Naive thymus-derived CD4-positive, alpha-beta T cell (primary cell): ENCODE results near the gene ZNF618. TPM values are rescaled to one million over a fixed set of nuclear protein-coding genes. Genes with fewer than 3 reads are reported as not detected.
A peak's percentile ranks its signal among the peaks of the same experiment; 100 is the strongest.

Source experiments
- ATAC-seq: fragments of 150-1000 bp; cut with Tn5 transposase; 2 replicates; pipeline ENCODE4 v1.10.0; 2021; ENCODE audit warnings: mild to moderate bottlenecking, moderate library complexity
- CTCF ChIA-PET: fragments of 350-600 bp; sonication (Branson Sonifier 250); formaldehyde crosslinking; loops from one replicate; lab custom pipeline; 2021; ENCODE audit warnings: antibody characterized with exemption; lab: Charles Lee
- POLR2A ChIA-PET: fragments of 350-600 bp; sonication (Branson Sonifier 250); formaldehyde crosslinking; loops from one replicate; lab custom pipeline; 2021; ENCODE audit warnings: antibody characterized with exemption, inconsistent platforms; lab: Charles Lee
- DNase-seq, 9 donors: peaks; one replicate each; pipeline versions ENCODE4 v3.0.0 to v3.0.0-alpha.2; 2020 to 2022; ENCODE audit warnings: mixed read lengths in 1 of 9
- H3K27ac ChIP-seq: one replicate; pipeline ENCODE4 v1.7.0; 2013; ENCODE audit warnings: mild to moderate bottlenecking, low read depth, low read length, moderate library complexity
- H3K27me3 ChIP-seq, 2 donors: one replicate each; pipeline ENCODE4 v1.7.0; 2013; ENCODE audit warnings: low read length in 2 of 2, mild to moderate bottlenecking in 2 of 2, moderate library complexity in 2 of 2; ENCODE audit not compliant: control insufficient read depth in 2 of 2, insufficient read depth in 2 of 2
- H3K36me3 ChIP-seq, 3 experiments: 1 replicate in 2 of 3; 2 replicates in 1 of 3; pipeline ENCODE4 v1.7.0; 2013; ENCODE audit warnings: low read length in 3 of 3, mild to moderate bottlenecking in 3 of 3, moderate library complexity in 1 of 3; ENCODE audit not compliant: insufficient read depth in 3 of 3, control insufficient read depth in 2 of 3
- H3K4me1 ChIP-seq, 2 donors: one replicate each; pipeline ENCODE4 v1.7.0; 2013; ENCODE audit warnings: low read length in 2 of 2, mild to moderate bottlenecking in 2 of 2, moderate library complexity in 1 of 2; ENCODE audit not compliant: control insufficient read depth in 2 of 2, insufficient read depth in 2 of 2
- H3K4me3 ChIP-seq: 2 replicates; pipeline ENCODE4 v1.7.0; 2013; ENCODE audit warnings: mild to moderate bottlenecking, low read length
- H3K9me3 ChIP-seq, 3 experiments: 1 replicate in 2 of 3; 2 replicates in 1 of 3; pipeline ENCODE4 v1.7.0; 2013; ENCODE audit warnings: low read length in 3 of 3; ENCODE audit not compliant: control insufficient read depth in 2 of 3
- H3K27ac Mint-ChIP-seq, 9 donors: one replicate each; pipeline ENCODE4 v1.8.0; 2020 to 2022; ENCODE audit warnings: mixed read lengths in 9 of 9, mild to moderate bottlenecking in 8 of 9, moderate library complexity in 5 of 9, inconsistent platforms in 2 of 9
- H3K27me3 Mint-ChIP-seq, 5 donors: one replicate each; pipeline ENCODE4 v1.8.0; 2021 to 2022; ENCODE audit warnings: mixed read lengths in 5 of 5, mild to moderate bottlenecking in 1 of 5
- H3K36me3 Mint-ChIP-seq, 5 donors: one replicate each; pipeline ENCODE4 v1.8.0; 2020 to 2022; ENCODE audit warnings: mixed read lengths in 5 of 5, mild to moderate bottlenecking in 3 of 5, inconsistent platforms in 1 of 5
- H3K4me1 Mint-ChIP-seq, 7 donors: one replicate each; pipeline ENCODE4 v1.8.0; 2020 to 2022; ENCODE audit warnings: mixed read lengths in 7 of 7, mild to moderate bottlenecking in 3 of 7, inconsistent platforms in 1 of 7
- H3K4me3 Mint-ChIP-seq, 10 donors: one replicate each; pipeline ENCODE4 v1.8.0; 2020 to 2022; ENCODE audit warnings: mild to moderate bottlenecking in 10 of 10, mixed read lengths in 10 of 10, moderate library complexity in 6 of 10, inconsistent platforms in 2 of 10
- H3K9me3 Mint-ChIP-seq, 11 donors: one replicate each; pipeline ENCODE4 v1.8.0; 2020 to 2022; ENCODE audit warnings: mixed read lengths in 11 of 11, mild to moderate bottlenecking in 4 of 11, inconsistent platforms in 1 of 11, moderate library complexity in 1 of 11
- intact Hi-C, 2 donors: fragments of 100-400 bp; cut with micrococcal nuclease; formaldehyde crosslinking; loops; one replicate each; pipeline ENCODE4 v1.15.1; 2023
- polyA plus RNA-seq, 2 donors: library from polyadenylated mRNA; unstranded; fragments of 300-500 nt; fragmentation: Illumina TruSeq; gene quantifications; one replicate each; pipeline ENCODE4 v1.2.3, GENCODE V29; 2021
- total RNA-seq, 6 experiments: library from RNA in 5 of 6; stranded (reverse) in 5 of 6; gene quantifications; 1 replicate in 5 of 6; 2 replicates in 1 of 6; pipeline ENCODE4 v1.2.3 and lab custom pipeline; 2021 to 2026

The ZNF618 gene
- total and polyA plus RNA-seq, 7 experiments from 2014 or later, result 0.17 to 3.3 (median 1.1) TPM

- Histone ChIP-seq H3K27ac (no peak overlapping the region), H3K4me1 (no peaks in the 10 kb centered on the region), H3K27me3 (no peaks in the 10 kb centered on the region), H3K36me3 (no peaks in the 10 kb centered on the region), H3K9me3 (no peaks in the 10 kb centered on the region), H3K4me3 (no peak overlapping the region)
- ChIA-PET POLR2A (no interaction called here), CTCF (no interaction called here)
- peak in 1 of 9 donors; percentile 10 for DNase-seq
- Mint-ChIP-seq H3K4me3 (no peak overlapping the region), H3K27me3 (peaks cover 0 to 11% (median 0%) of the 10 kb centered on the region in 5 donors), H3K27ac (no peak overlapping the region), H3K4me1 (no peaks in the 10 kb centered on the region), H3K9me3 (no peaks in the 10 kb centered on the region), H3K36me3 (peaks cover 0 to 6% (median 0%) of the 10 kb centered on the region in 5 donors)
- no peak for ATAC-seq
- intact Hi-C loops, result no loop called here
Measured at GRCh38 chr9:114048533-114049415, 172.7 kb downstream of the ZNF618 start.

GRCh38 chr9:114049441-114050225, 173.5 kb downstream of the ZNF618 start:
- no peaks in the 10 kb centered on the region for H3K9me3 Mint-ChIP-seq
- CTCF ChIA-PET, result no interaction called here

GRCh38 chr9:114050226-114050568, 174.1 kb downstream of the ZNF618 start:
- H3K4me1 Mint-ChIP-seq, result no peaks in the 10 kb centered on the region
- H3K4me3 Mint-ChIP-seq, result no peak overlapping the region
- intact Hi-C loops, result no loop called here
- Histone ChIP-seq H3K4me3 (no peak overlapping the region), H3K27ac (no peak overlapping the region), H3K36me3 (no peaks in the 10 kb centered on the region), H3K4me1 (no peaks in the 10 kb centered on the region), H3K9me3 (no peaks in the 10 kb centered on the region), H3K27me3 (no peaks in the 10 kb centered on the region)
- H3K36me3 Mint-ChIP-seq, result peaks cover 0 to 6% (median 0%) of the 10 kb centered on the region in 5 donors
- H3K27me3 Mint-ChIP-seq, result peaks cover 0 to 11% (median 0%) of the 10 kb centered on the region in 5 donors
- no peak overlapping the region for H3K27ac Mint-ChIP-seq
- ATAC-seq (no peak), DNase-seq (no peak)
- CTCF ChIA-PET, result no interaction called here
- POLR2A ChIA-PET, result no interaction called here
- H3K9me3 Mint-ChIP-seq, result no peaks in the 10 kb centered on the region

More at GRCh38 chr9:114049441-114050225, 173.5 kb downstream of the ZNF618 start:
- Mint-ChIP-seq H3K36me3 (peaks cover 0 to 6% (median 0%) of the 10 kb centered on the region in 5 donors), H3K27ac (no peak overlapping the region), H3K4me1 (no peaks in the 10 kb centered on the region), H3K27me3 (peaks cover 0 to 11% (median 0%) of the 10 kb centered on the region in 5 donors), H3K4me3 (no peak overlapping the region)
- H3K36me3 ChIP-seq, result no peaks in the 10 kb centered on the region
- DNase-seq, result peak in 1 of 9 donors; percentile 7
- no peaks in the 10 kb centered on the region for H3K9me3 ChIP-seq
- intact Hi-C loops, result no loop called here
- H3K27ac ChIP-seq, result no peak overlapping the region
- H3K4me3 ChIP-seq, result no peak overlapping the region
- no peaks in the 10 kb centered on the region for H3K27me3 ChIP-seq
- POLR2A ChIA-PET, result no interaction called here
- no peak for ATAC-seq
- no peaks in the 10 kb centered on the region for H3K4me1 ChIP-seq

GRCh38 chr9:114050646-114051045, 174.5 kb downstream of the ZNF618 start:
- peak in 1 of 9 donors; percentile 1 for DNase-seq
- no peak overlapping the region for H3K4me3 ChIP-seq
- H3K36me3 ChIP-seq, result no peaks in the 10 kb centered on the region
- no peaks in the 10 kb centered on the region for H3K4me1 ChIP-seq
- Mint-ChIP-seq H3K27ac (no peak overlapping the region), H3K9me3 (no peaks in the 10 kb centered on the region), H3K27me3 (peaks cover 0 to 11% (median 0%) of the 10 kb centered on the region in 5 donors), H3K4me3 (no peak overlapping the region), H3K4me1 (no peaks in the 10 kb centered on the region), H3K36me3 (peaks cover 0 to 6% (median 0%) of the 10 kb centered on the region in 5 donors)
- no peak for ATAC-seq
- no peak overlapping the region for H3K27ac ChIP-seq
- ChIA-PET POLR2A (no interaction called here), CTCF (no interaction called here)
- no peaks in the 10 kb centered on the region for H3K9me3 ChIP-seq
- intact Hi-C loops, result no loop called here
- H3K27me3 ChIP-seq, result no peaks in the 10 kb centered on the region

DNA sequence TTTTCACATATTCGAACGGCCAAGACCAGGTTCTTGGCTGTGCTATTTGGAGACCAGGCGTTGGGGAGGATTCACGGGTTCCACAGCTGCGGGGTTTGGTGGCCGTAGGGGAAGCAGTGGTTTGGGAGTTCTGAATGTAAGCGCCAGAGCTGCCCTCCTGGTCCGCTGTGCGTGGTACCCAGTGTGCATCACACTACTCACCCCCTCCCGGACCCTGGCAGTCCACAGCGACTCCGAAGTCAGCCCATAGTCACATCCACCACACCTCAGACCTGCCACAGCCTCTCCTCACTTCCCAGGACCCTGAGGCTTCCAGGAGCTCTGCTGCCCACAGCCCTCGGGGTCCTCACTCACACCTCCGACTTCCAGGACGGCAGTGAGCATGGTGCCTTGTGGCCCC, 175.2 kb downstream of the ZNF618 start:
- no peak overlapping the region for H3K4me3 ChIP-seq
- no peak for ATAC-seq
- H3K27me3 ChIP-seq, result no peaks in the 10 kb centered on the region
- H3K4me1 ChIP-seq, result no peaks in the 10 kb centered on the region
- intact Hi-C loops, result no loop called here
- ChIA-PET POLR2A (no interaction called here), CTCF (no interaction called here)
- no peaks in the 10 kb centered on the region for H3K9me3 ChIP-seq
- Mint-ChIP-seq H3K27ac (no peak overlapping the region), H3K4me1 (no peaks in the 10 kb centered on the region), H3K9me3 (no peaks in the 10 kb centered on the region), H3K36me3 (peaks cover 0 to 6% (median 0%) of the 10 kb centered on the region in 5 donors), H3K4me3 (no peak overlapping the region), H3K27me3 (peaks cover 0 to 11% (median 0%) of the 10 kb centered on the region in 5 donors)
- H3K27ac ChIP-seq, result no peak overlapping the region
- no peaks in the 10 kb centered on the region for H3K36me3 ChIP-seq
- DNase-seq, result peak in 1 of 9 donors; percentile 3

DNA sequence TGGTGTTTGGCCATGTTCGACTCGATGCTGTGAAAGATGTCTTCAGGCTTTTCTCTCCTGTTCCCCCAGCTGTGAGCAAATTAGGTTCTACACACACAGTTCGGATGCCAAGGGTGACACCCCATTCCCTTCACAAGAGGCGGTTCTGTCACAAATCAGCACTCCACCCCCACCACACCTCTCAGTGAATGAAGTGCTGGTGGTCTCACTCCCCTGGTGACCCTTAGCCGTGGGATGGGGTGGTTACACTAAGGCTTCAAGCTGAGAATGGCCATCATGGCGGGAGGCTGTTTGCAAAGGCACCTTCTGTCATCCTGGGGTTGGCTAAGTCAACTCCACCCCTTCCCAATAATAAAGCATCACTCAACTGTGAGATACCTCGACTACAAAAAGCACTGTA, 175.6 kb downstream of the ZNF618 start:
- no peak overlapping the region for H3K4me3 Mint-ChIP-seq
- intact Hi-C loops, result no loop called here
- ChIA-PET POLR2A (no interaction called here), CTCF (no interaction called here)
- Histone ChIP-seq H3K27ac (no peak overlapping the region), H3K27me3 (no peaks in the 10 kb centered on the region), H3K4me1 (no peaks in the 10 kb centered on the region), H3K9me3 (no peaks in the 10 kb centered on the region), H3K4me3 (no peak overlapping the region), H3K36me3 (no peaks in the 10 kb centered on the region)
- ATAC-seq (no peak), DNase-seq (peak in 1 of 9 donors; percentile 13)
- H3K9me3 Mint-ChIP-seq, result no peaks in the 10 kb centered on the region
- H3K27me3 Mint-ChIP-seq, result peaks cover 0 to 11% (median 0%) of the 10 kb centered on the region in 5 donors
- H3K27ac Mint-ChIP-seq, result no peak overlapping the region
- H3K36me3 Mint-ChIP-seq, result peaks cover 0 to 6% (median 0%) of the 10 kb centered on the region in 5 donors
- H3K4me1 Mint-ChIP-seq, result no peaks in the 10 kb centered on the region
